Measurements from ENCODE around the gene ABCC1.

ABCC1 gene

GRCh38 chr16:16073001-16073545, 123.7 kb downstream of the ABCC1 start:
- Histone ChIP-seq H3K9me2 (replicated peaks; ENCODE audit: control insufficient read depth, low read length) (no peaks in the 10 kb centered on the region), H3K27ac (ENCODE audit: low read depth, low read length) (no peak overlapping the region), H4K20me1 (ENCODE audit: control insufficient read depth, insufficient read depth, low read depth, low read length) (no peaks in the 10 kb centered on the region), H3F3A (ENCODE audit: control insufficient read depth, insufficient read depth) (peaks cover 2% of the 10 kb centered on the region; the same call in 1 of the 2 replicates), H3K36me3 (ENCODE audit: control insufficient read depth, low read length) (peaks cover 47% of the 10 kb centered on the region), H3K4me3 (ENCODE audit: low read length) (no peak overlapping the region), H3K4me2 (ENCODE audit: low read length) (no peak overlapping the region), H3K9me3 (ENCODE audit: control insufficient read depth, insufficient read depth, low read length) (no peaks in the 10 kb centered on the region), H3K4me1 (ENCODE audit: control insufficient read depth, low read length) (peaks cover 8% of the 10 kb centered on the region), H3K27me3 (ENCODE audit: control insufficient read depth, low read length) (no peaks in the 10 kb centered on the region), H3K79me2 (ENCODE audit: control insufficient read depth, low read length) (no peaks in the 10 kb centered on the region)
- TF ChIP-seq EZH2phosphoT487 (IDR thresholded peaks at IDR 0.05; ENCODE audit: borderline replicate concordance, low read length) (no peak), CTCF (IDR thresholded peaks at IDR 0.05; ENCODE audit: low read depth, low read length, poor library complexity, severe bottlenecking) (no peak)

GRCh38 chr16:16073891-16074881, 124.8 kb downstream of the ABCC1 start:
- no peaks in the 10 kb centered on the region for H3K9me2 ChIP-seq (replicated peaks; ENCODE audit: control insufficient read depth, low read length)
- no peaks in the 10 kb centered on the region for H3K9me3 ChIP-seq (ENCODE audit: control insufficient read depth, insufficient read depth, low read length)
- peaks cover 44% of the 10 kb centered on the region for H3K36me3 ChIP-seq (ENCODE audit: control insufficient read depth, low read length)
- H3K4me3 ChIP-seq (ENCODE audit: low read length), result no peak overlapping the region
- peaks cover 8% of the 10 kb centered on the region for H3K4me1 ChIP-seq (ENCODE audit: control insufficient read depth, low read length)
- H3K27ac ChIP-seq (ENCODE audit: low read depth, low read length), result no peak overlapping the region
- peaks cover 2% of the 10 kb centered on the region; the same call in 1 of the 2 replicates for H3F3A ChIP-seq (ENCODE audit: control insufficient read depth, insufficient read depth)
- no peaks in the 10 kb centered on the region for H3K27me3 ChIP-seq (ENCODE audit: control insufficient read depth, low read length)
- H3K4me2 ChIP-seq (ENCODE audit: low read length), result no peak overlapping the region
- no peak for TF ChIP-seq CTCF (IDR thresholded peaks at IDR 0.05; ENCODE audit: low read depth, low read length, poor library complexity, severe bottlenecking)
- no peaks in the 10 kb centered on the region for H3K79me2 ChIP-seq (ENCODE audit: control insufficient read depth, low read length)
- H4K20me1 ChIP-seq (ENCODE audit: control insufficient read depth, insufficient read depth, low read depth, low read length), result no peaks in the 10 kb centered on the region

- H3K4me3 ChIP-seq (ENCODE audit: low read length), result no peak overlapping the region
- H3K27me3 ChIP-seq (ENCODE audit: control insufficient read depth, low read length), result no peaks in the 10 kb centered on the region
- no peaks in the 10 kb centered on the region for H3K79me2 ChIP-seq (ENCODE audit: control insufficient read depth, low read length)
- no peak overlapping the region for H3K4me2 ChIP-seq (ENCODE audit: low read length)
- H3K9me2 ChIP-seq (replicated peaks; ENCODE audit: control insufficient read depth, low read length), result no peaks in the 10 kb centered on the region
- no peaks in the 10 kb centered on the region for H3K9me3 ChIP-seq (ENCODE audit: control insufficient read depth, insufficient read depth, low read length)
- no peaks in the 10 kb centered on the region for H4K20me1 ChIP-seq (ENCODE audit: control insufficient read depth, insufficient read depth, low read depth, low read length)
- H3K4me1 ChIP-seq (ENCODE audit: control insufficient read depth, low read length), result peaks cover 8% of the 10 kb centered on the region
- H3K36me3 ChIP-seq (ENCODE audit: control insufficient read depth, low read length), result peaks cover 50% of the 10 kb centered on the region
- TF ChIP-seq CTCF (IDR thresholded peaks at IDR 0.05; ENCODE audit: low read depth, low read length, poor library complexity, severe bottlenecking) (no peak), EZH2phosphoT487 (IDR thresholded peaks at IDR 0.05; ENCODE audit: borderline replicate concordance, low read length) (no peak)
- H3K27ac ChIP-seq (ENCODE audit: low read depth, low read length), result no peak overlapping the region
- peaks cover 2% of the 10 kb centered on the region; the same call in 1 of the 2 replicates for H3F3A ChIP-seq (ENCODE audit: control insufficient read depth, insufficient read depth)
Observed at GRCh38 chr16:16075488-16076422, 126.3 kb downstream of the ABCC1 start.

Measured in DOHH2 (cell line).